Endothelial cell of umbilical vein (primary cell): ENCODE results near the gene APCDD1. TPM values are rescaled to one million over a fixed set of nuclear protein-coding genes. Genes with fewer than 3 reads are reported as not detected.

Experiments
- BruUV-seq: library from RNA; stranded (reverse); fragments of 400-500 nt; replicated peaks from 2 replicates; lab custom pipeline; 2021; lab: Mats Ljungman, UMichigan
- CTCF ChIA-PET: fragments of 300-600, 350-600 bp; sonication (Branson Sonifier 250); formaldehyde crosslinking; loops from one replicate; lab custom pipeline; 2021; ENCODE audit warnings: antibody characterized with exemption, inconsistent platforms; lab: Charles Lee
- POLR2A ChIA-PET: fragments of 300-600, 350-600 bp; sonication (Branson Sonifier 250); formaldehyde crosslinking; loops from one replicate; lab custom pipeline; 2021; ENCODE audit warnings: antibody characterized with exemption, inconsistent platforms; lab: Charles Lee
- DNase-seq: peaks from one replicate; pipeline ENCODE4 v3.0.0-alpha.2; 2011; ENCODE audit warnings: low read depth, low spot score
- FAIRE-seq: peaks from 2 replicates; lab custom pipeline; 2011; peaks lifted over from hg19 to GRCh38; lab: Jason Lieb, UNC
- H2AFZ ChIP-seq: 2 replicates; pipeline ENCODE4 v1.6.0; 2012; ENCODE audit warnings: low read depth, low read length, control low read depth, inconsistent platforms
- H3K27ac ChIP-seq: 2 replicates; pipeline ENCODE4 v1.5.1; 2011; ENCODE audit warnings: low read depth, mild to moderate bottlenecking, control low read depth, low read length, moderate library complexity; ENCODE audit not compliant: insufficient read depth
- H3K27me3 ChIP-seq, 2 experiments: 2 replicates each; pipeline versions ENCODE4 v1.6.0 to v1.6.1; 2011; ENCODE audit warnings: low read length in 2 of 2, mixed read lengths in 1 of 2; ENCODE audit not compliant: control insufficient read depth in 2 of 2, insufficient read depth in 2 of 2
- H3K36me3 ChIP-seq, 2 experiments: 2 replicates in 1 of 2; 3 replicates in 1 of 2; pipeline ENCODE4 v1.5.1; 2011; ENCODE audit warnings: low read length in 2 of 2, mild to moderate bottlenecking in 1 of 2, moderate library complexity in 1 of 2; ENCODE audit not compliant: control insufficient read depth in 2 of 2, insufficient read depth in 2 of 2; ENCODE audit errors: extremely low read depth in 1 of 2
- H3K4me1 ChIP-seq: 3 replicates; pipeline ENCODE4 v1.5.1; 2011; ENCODE audit warnings: mild to moderate bottlenecking, low read length; ENCODE audit not compliant: control insufficient read depth, insufficient read depth; ENCODE audit errors: extremely low read depth
- H3K4me2 ChIP-seq: 2 replicates; pipeline ENCODE4 v1.6.1; 2011; ENCODE audit warnings: low read length, control low read depth, mixed read lengths; ENCODE audit not compliant: insufficient read depth
- H3K4me3 ChIP-seq, 3 experiments: fragments of 200-600 bp in 1 of 3; sonication (generic), shearing (Covaris generic) in 1 of 3; replicated peaks in 1 of 3; 2 replicates each; pipeline ENCODE4 v1.5.1; 2011 to 2016; ENCODE audit warnings: control low read depth in 3 of 3, low read length in 3 of 3, mild to moderate bottlenecking in 2 of 3, inconsistent platforms in 1 of 3, low read depth in 1 of 3, moderate library complexity in 1 of 3; ENCODE audit not compliant: insufficient read depth in 1 of 3
- H3K79me2 ChIP-seq: 2 replicates; pipeline ENCODE4 v1.6.0; 2012; ENCODE audit warnings: low read length, inconsistent platforms; ENCODE audit not compliant: control insufficient read depth, insufficient read depth
- H3K9ac ChIP-seq: replicated peaks from 2 replicates; pipeline ENCODE3; 2011; ENCODE audit warnings: low read length, control low read depth; ENCODE audit not compliant: insufficient read depth; ENCODE audit errors: extremely low read depth
- H3K9me1 ChIP-seq: replicated peaks from 3 replicates; pipeline ENCODE4 v1.6.0; 2011; ENCODE audit warnings: mild to moderate bottlenecking, low read length; ENCODE audit not compliant: control insufficient read depth, insufficient read depth; ENCODE audit errors: extremely low read depth
- H3K9me3 ChIP-seq: replicated peaks from 2 replicates; pipeline ENCODE4 v1.5.1; 2012; ENCODE audit warnings: low read length, inconsistent platforms; ENCODE audit not compliant: control insufficient read depth, insufficient read depth
- H4K20me1 ChIP-seq: replicated peaks from 2 replicates; pipeline ENCODE3; 2011; ENCODE audit warnings: mild to moderate bottlenecking, low read length; ENCODE audit not compliant: control insufficient read depth, insufficient read depth; ENCODE audit errors: extremely low read depth
- CTCF ChIP-seq, 2 donors: IDR thresholded peaks; 1 replicate in 1 of 2; 2 replicates in 1 of 2; pipeline ENCODE4 v1.5.1; 2011; ENCODE audit warnings: low read length in 2 of 2, mild to moderate bottlenecking in 2 of 2, moderate library complexity in 2 of 2, control low read depth in 1 of 2, inconsistent platforms in 1 of 2, low read depth in 1 of 2; ENCODE audit not compliant: insufficient read depth in 1 of 2; ENCODE audit errors: extremely low read depth in 1 of 2
- EZH2 ChIP-seq: IDR thresholded peaks from 2 replicates; pipeline ENCODE4 v1.6.1; 2012; ENCODE audit warnings: borderline replicate concordance, low read depth, mild to moderate bottlenecking, moderate library complexity, low read length, inconsistent platforms; ENCODE audit not compliant: severe bottlenecking
- FOS ChIP-seq: IDR thresholded peaks from 2 replicates; pipeline ENCODE4 v1.6.1; 2011; ENCODE audit warnings: mild to moderate bottlenecking, low read length, moderate library complexity, borderline replicate concordance; ENCODE audit not compliant: insufficient read depth
- GATA2 ChIP-seq: IDR thresholded peaks from 2 replicates; pipeline ENCODE4 v1.7.0; 2011; ENCODE audit warnings: low read depth, mild to moderate bottlenecking, moderate library complexity, mixed read lengths, low read length; ENCODE audit not compliant: insufficient read length, insufficient read depth
- JUN ChIP-seq: IDR thresholded peaks from 2 replicates; pipeline ENCODE4 v1.6.1; 2011; ENCODE audit warnings: borderline replicate concordance, low read depth; ENCODE audit not compliant: insufficient read length, insufficient read depth
- MAX ChIP-seq: IDR thresholded peaks from 2 replicates; pipeline ENCODE4 v1.6.1; 2011; ENCODE audit not compliant: insufficient read depth, insufficient read length
- MYC ChIP-seq: IDR thresholded peaks from one replicate; pipeline ENCODE4 v1.6.1; 2011; ENCODE audit warnings: mild to moderate bottlenecking, low read depth, low read length
- POLR2A ChIP-seq: IDR thresholded peaks from 2 replicates; pipeline ENCODE4 v1.6.1; 2012; ENCODE audit warnings: low read depth, mild to moderate bottlenecking, control low read depth, low read length
- POLR2AphosphoS5 ChIP-seq: IDR thresholded peaks from 2 replicates; pipeline ENCODE4 v1.6.1; 2012; ENCODE audit warnings: low read depth, mild to moderate bottlenecking, control low read depth, low read length, moderate library complexity; ENCODE audit not compliant: insufficient read depth
- dilution Hi-C: fragments of 300-500 bp; cut with MboI; formaldehyde crosslinking; loops from one replicate; pipeline ENCODE4 v1.15.0; 2019; ENCODE audit warnings: low sequenced_read_pairs; ENCODE audit not compliant: extremely low pct_ligation_motif_present
- intact Hi-C: fragments of 100-400 bp; cut with micrococcal nuclease; formaldehyde crosslinking; loops from one replicate; pipeline ENCODE4 v1.10.0; 2022
- polyA plus RNA-seq, 4 experiments: library from polyadenylated mRNA; depleted of rRNA in 3 of 4; stranded (reverse) in 3 of 4; unstranded in 1 of 4; fragments of >200 nt; gene quantifications; 2 replicates each; pipeline versions ENCODE4 v1.2.1 to v1.2.3, GENCODE V29; 2011 to 2012; ENCODE audit warnings: missing spikeins in 1 of 4
- total RNA-seq: library from RNA; stranded (reverse); gene quantifications from 2 replicates; pipeline ENCODE4 v1.2.3, GENCODE V29; 2021

The APCDD1 gene
- total and polyA plus RNA-seq, 2 donors (not counting 3 experiments of a cell fraction or from before 2014, with no cell fraction given): 0.95 to 1.4 TPM

- Histone ChIP-seq H3K9me1 (no peaks in the 10 kb centered on the region), H2AFZ (no peak overlapping the region), H3K4me3 (no peak overlapping the region), H3K36me3 (no peaks in the 10 kb centered on the region), H3K9ac (no peak overlapping the region), H4K20me1 (no peaks in the 10 kb centered on the region), H3K9me3 (no peaks in the 10 kb centered on the region), H3K27ac (no peak overlapping the region), H3K4me2 (no peak overlapping the region), H3K79me2 (no peaks in the 10 kb centered on the region), H3K4me1 (no peaks in the 10 kb centered on the region), H3K27me3 (no peaks in the 10 kb centered on the region)
- POLR2A ChIA-PET: no interaction called here
- FAIRE-seq (no peak), DNase-seq (no peak)
- no TSS peak for BruUV-seq
- CTCF ChIA-PET: no interaction called here
- no peak for TF ChIP-seq MAX
- TF ChIP-seq POLR2A: no peak
- no peak for TF ChIP-seq EZH2
- no peak for TF ChIP-seq POLR2AphosphoS5
- TF ChIP-seq FOS: no peak
- TF ChIP-seq JUN: no peak
- TF ChIP-seq MYC: no peak
- no peak for TF ChIP-seq CTCF (IDR thresholded peaks at IDR 0.05; ENCODE audit: extremely low read depth in 1 of 2, insufficient read depth in 1 of 2, low read depth in 1 of 2, low read length in 2 of 2)
- TF ChIP-seq GATA2: no peak
- intact Hi-C loops: no loop called here
- dilution Hi-C loops: no loop called here
Observed at GRCh38 chr18:10416065-10416464, 38.4 kb upstream of the APCDD1 start.
